ENCODE data around the gene ATG9B. TPM values are rescaled to one million over a fixed set of nuclear protein-coding genes. Genes with fewer than 3 reads are reported as not detected.
"Not testable (repeated sequence)": the region's sequence is repeated elsewhere in the genome, so short reads cannot be mapped to it uniquely, and the experiment has no call there.

Gene ATG9B
- total RNA-seq, 2 experiments from 2014 or later, result 6.8 to 7.4 TPM

- Mint-ChIP-seq H3K27me3 (ENCODE audit: low read depth) (no peaks in the 10 kb centered on the region), H3K4me1 (ENCODE audit: low read depth) (peaks cover 89% of the 10 kb centered on the region), H3K36me3 (ENCODE audit: low read depth) (peaks cover 11% of the 10 kb centered on the region), H3K9me3 (ENCODE audit: insufficient read depth) (no peaks in the 10 kb centered on the region), H3K27ac (peak overlapping the region; percentile 84), H3K4me3 (peak overlapping the region; percentile 23)
- no peak for ATAC-seq
- CTCF ChIA-PET, result interaction anchor here (0.7 to 3.2 kb wide), 5 partner anchors 8 to 49 kb away, joined by 3 to 14 read pairs (median 5); partner anchors contain the start of gene ABCB8
- POLR2A ChIA-PET, result no interaction called here
- no peak for DNase-seq
Observed at GRCh38 chr7:151012031-151012692, 12.1 kb downstream of the ATG9B start.

- Mint-ChIP-seq H3K4me1 (ENCODE audit: low read depth) (peaks cover 86% of the 10 kb centered on the region), H3K27ac (peak overlapping the region; percentile 84), H3K36me3 (ENCODE audit: low read depth) (peaks cover 11% of the 10 kb centered on the region), H3K4me3 (peak overlapping the region; percentile 3)
- DNase-seq; POLR2A ChIA-PET; ATAC-seq; H3K27me3 Mint-ChIP-seq (ENCODE audit: low read depth); H3K9me3 Mint-ChIP-seq (ENCODE audit: insufficient read depth): not testable (repeated sequence)
- CTCF ChIA-PET, result interaction anchor here (1.0 to 5.3 kb wide), 7 partner anchors 10 to 133 kb away, joined by 3 to 23 read pairs (median 5); partner anchors contain the start of gene ABCB8
Observed at GRCh38 chr7:151011616-151012015, 12.7 kb downstream of the ATG9B start.

GRCh38 chr7:151011097-151011409 is 13.2 kb downstream of the ATG9B start:
- DNase-seq, result no peak
- ChIA-PET POLR2A (interaction anchor here (0.8 kb wide), 1 partner anchor 11 kb away, joined by 3 read pairs; no protein-coding TSS in a partner anchor), CTCF (interaction anchor here (0.8 to 6.4 kb wide), 12 partner anchors 9 to 132 kb away, joined by 3 to 35 read pairs (median 5); partner anchors contain the start of gene ABCB8)
- Mint-ChIP-seq H3K27me3 (ENCODE audit: low read depth) (no peaks in the 10 kb centered on the region), H3K36me3 (ENCODE audit: low read depth) (peaks cover 9% of the 10 kb centered on the region), H3K27ac (peak overlapping the region; percentile 91), H3K4me3 (peak overlapping the region; percentile 57), H3K4me1 (ENCODE audit: low read depth) (peaks cover 82% of the 10 kb centered on the region), H3K9me3 (ENCODE audit: insufficient read depth) (no peaks in the 10 kb centered on the region)
- no peak for ATAC-seq

GRCh38 chr7:151010307-151011096 is 13.8 kb downstream of the ATG9B start:
- CTCF ChIA-PET, result interaction anchor here (0.8 to 6.4 kb wide), 14 partner anchors 8 to 132 kb away, joined by 3 to 50 read pairs (median 5); partner anchors contain the start of gene ABCB8
- peaks cover 9% of the 10 kb centered on the region for H3K36me3 Mint-ChIP-seq (ENCODE audit: low read depth)
- POLR2A ChIA-PET, result interaction anchor here (0.7 to 1.5 kb wide), 3 partner anchors 12 to 222 kb away, joined by 3 read pairs; partner anchors contain the start of genes ABCB8 and CHPF2
- DNase-seq, result peak; percentile 59
- no peaks in the 10 kb centered on the region for H3K9me3 Mint-ChIP-seq (ENCODE audit: insufficient read depth)
- peak overlapping the region; percentile 57 for H3K4me3 Mint-ChIP-seq
- ATAC-seq, result peak; percentile 15
- H3K4me1 Mint-ChIP-seq (ENCODE audit: low read depth), result peaks cover 79% of the 10 kb centered on the region
- H3K27me3 Mint-ChIP-seq (ENCODE audit: low read depth), result no peaks in the 10 kb centered on the region
- peak overlapping the region; percentile 91 for H3K27ac Mint-ChIP-seq

- H3K4me3 Mint-ChIP-seq, result peak overlapping the region; percentile 57
- ChIA-PET CTCF (interaction anchor here (1.0 to 6.4 kb wide), 8 partner anchors 8 to 112 kb away, joined by 4 to 50 read pairs (median 10); partner anchors contain the start of gene ABCB8), POLR2A (interaction anchor here (0.7 to 1.5 kb wide), 2 partner anchors 18 to 222 kb away, joined by 3 read pairs; partner anchors contain the start of genes ABCB8 and CHPF2)
- peaks cover 4% of the 10 kb centered on the region for H3K36me3 Mint-ChIP-seq (ENCODE audit: low read depth)
- no peaks in the 10 kb centered on the region for H3K9me3 Mint-ChIP-seq (ENCODE audit: insufficient read depth)
- H3K27me3 Mint-ChIP-seq (ENCODE audit: low read depth), result no peaks in the 10 kb centered on the region
- ATAC-seq (no peak), DNase-seq (no peak)
- peak overlapping the region; percentile 91 for H3K27ac Mint-ChIP-seq
- H3K4me1 Mint-ChIP-seq (ENCODE audit: low read depth), result peaks cover 74% of the 10 kb centered on the region
Observed at GRCh38 chr7:151010037-151010306, 14.3 kb downstream of the ATG9B start.

- peak overlapping the region; percentile 49 for H3K27ac Mint-ChIP-seq
- peaks cover 2% of the 10 kb centered on the region for H3K36me3 Mint-ChIP-seq (ENCODE audit: low read depth)
- H3K4me3 Mint-ChIP-seq, result peak overlapping the region; percentile 76
- DNase-seq, result no peak
- ATAC-seq, result no peak
- CTCF ChIA-PET, result interaction anchor here (1.0 to 6.4 kb wide), 10 partner anchors 9 to 111 kb away, joined by 4 to 50 read pairs (median 11); partner anchors contain the start of gene ABCB8
- H3K9me3 Mint-ChIP-seq (ENCODE audit: insufficient read depth), result no peaks in the 10 kb centered on the region
- POLR2A ChIA-PET, result interaction anchor here (1.4 to 1.5 kb wide), 2 partner anchors 9 to 19 kb away, joined by 3 read pairs; partner anchors contain the start of gene ABCB8
- no peaks in the 10 kb centered on the region for H3K27me3 Mint-ChIP-seq (ENCODE audit: low read depth)
- H3K4me1 Mint-ChIP-seq (ENCODE audit: low read depth), result peaks cover 69% of the 10 kb centered on the region
Observed at GRCh38 chr7:151009327-151010036, 14.8 kb downstream of the ATG9B start.

- Mint-ChIP-seq H3K36me3 (ENCODE audit: low read depth) (no peaks in the 10 kb centered on the region), H3K27me3 (ENCODE audit: low read depth) (no peaks in the 10 kb centered on the region), H3K4me3 (peak overlapping the region; percentile 76), H3K9me3 (ENCODE audit: insufficient read depth) (no peaks in the 10 kb centered on the region), H3K27ac (peak overlapping the region; percentile 83), H3K4me1 (ENCODE audit: low read depth) (peaks cover 62% of the 10 kb centered on the region)
- ATAC-seq (peak; percentile 62), DNase-seq (peak; percentile 83)
- ChIA-PET CTCF (interaction anchor here (0.7 to 6.4 kb wide), 18 partner anchors 9 to 236 kb away, joined by 3 to 50 read pairs (median 6); partner anchors contain the start of genes ABCB8 and TMUB1), POLR2A (interaction anchor here (0.8 to 1.5 kb wide), 6 partner anchors 9 to 20 kb away, joined by 3 read pairs; partner anchors contain the start of gene ABCB8)
Observed at GRCh38 chr7:151008511-151009323, 15.6 kb downstream of the ATG9B start.

- Mint-ChIP-seq H3K4me3 (peak overlapping the region; percentile 76), H3K36me3 (ENCODE audit: low read depth) (no peaks in the 10 kb centered on the region), H3K27ac (peak overlapping the region; percentile 83), H3K9me3 (ENCODE audit: insufficient read depth) (no peaks in the 10 kb centered on the region), H3K4me1 (ENCODE audit: low read depth) (peaks cover 58% of the 10 kb centered on the region), H3K27me3 (ENCODE audit: low read depth) (no peaks in the 10 kb centered on the region)
- ChIA-PET CTCF (interaction anchor here (0.7 to 6.4 kb wide), 17 partner anchors 10 to 237 kb away, joined by 3 to 50 read pairs (median 4); partner anchors contain the start of genes ABCB8 and TMUB1), POLR2A (interaction anchor here (0.8 to 1.4 kb wide), 5 partner anchors 9 to 20 kb away, joined by 3 read pairs; partner anchors contain the start of gene ABCB8)
- peak; percentile 61 for DNase-seq
- peak; percentile 42 for ATAC-seq
Observed at GRCh38 chr7:151008143-151008510, 16.2 kb downstream of the ATG9B start.

- H3K36me3 Mint-ChIP-seq (ENCODE audit: low read depth), result no peaks in the 10 kb centered on the region
- H3K27me3 Mint-ChIP-seq (ENCODE audit: low read depth), result no peaks in the 10 kb centered on the region
- peak overlapping the region; percentile 76 for H3K4me3 Mint-ChIP-seq
- CTCF ChIA-PET, result interaction anchor here (1.0 to 6.4 kb wide), 11 partner anchors 11 to 237 kb away, joined by 3 to 50 read pairs (median 8); partner anchors contain the start of gene ABCB8
- peaks cover 51% of the 10 kb centered on the region for H3K4me1 Mint-ChIP-seq (ENCODE audit: low read depth)
- POLR2A ChIA-PET, result interaction anchor here (1.0 to 1.2 kb wide), 2 partner anchors 13 to 21 kb away, joined by 3 read pairs; partner anchors contain the start of gene ABCB8
- H3K9me3 Mint-ChIP-seq (ENCODE audit: insufficient read depth), result no peaks in the 10 kb centered on the region
- peak overlapping the region; percentile 83 for H3K27ac Mint-ChIP-seq
- DNase-seq (no peak), ATAC-seq (no peak)
Observed at GRCh38 chr7:151007469-151007898, 16.8 kb downstream of the ATG9B start.

GRCh38 chr7:151006590-151007300 is 17.5 kb downstream of the ATG9B start:
- H3K4me3 Mint-ChIP-seq, result no peak overlapping the region
- H3K4me1 Mint-ChIP-seq (ENCODE audit: low read depth), result peaks cover 44% of the 10 kb centered on the region
- no peaks in the 10 kb centered on the region for H3K9me3 Mint-ChIP-seq (ENCODE audit: insufficient read depth)
- H3K27me3 Mint-ChIP-seq (ENCODE audit: low read depth), result no peaks in the 10 kb centered on the region
- CTCF ChIA-PET, result interaction anchor here (1.5 to 6.4 kb wide), 7 partner anchors 11 to 109 kb away, joined by 3 to 50 read pairs (median 13); partner anchors contain the start of gene ABCB8
- DNase-seq (no peak), ATAC-seq (no peak)
- H3K36me3 Mint-ChIP-seq (ENCODE audit: low read depth), result no peaks in the 10 kb centered on the region
- no peak overlapping the region for H3K27ac Mint-ChIP-seq
- POLR2A ChIA-PET, result no interaction called here
